ENCODE measurements around the gene BBX.

DNA sequence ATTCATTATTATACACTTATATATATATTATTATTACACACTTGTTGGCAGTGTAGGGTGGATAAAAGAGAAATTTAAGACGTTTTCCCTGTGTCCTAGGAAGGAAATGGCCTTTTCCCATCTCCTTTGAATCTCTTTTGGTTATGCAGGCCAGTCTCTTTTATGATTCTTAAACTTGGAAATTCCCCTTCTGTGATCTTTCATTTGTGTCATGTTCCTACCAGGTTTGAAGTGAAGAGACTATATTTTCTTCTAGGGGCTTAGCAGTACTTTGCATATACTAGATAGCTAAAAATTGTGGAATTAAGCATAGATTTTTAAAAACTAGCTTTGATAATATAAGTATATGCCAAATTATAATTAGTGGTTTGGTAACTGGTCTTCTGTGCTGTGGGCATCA, 58.5 kb downstream of the BBX start:
- TF ChIP-seq GATA3 (IDR thresholded peaks at IDR 0.05; ENCODE audit: low read depth, low read length), result no peak
- TF ChIP-seq GATA2 (IDR thresholded peaks at IDR 0.05; ENCODE audit: low read depth, low read length), result no peak
